Hindlimb muscle (tissue), 1 donor: ENCODE data around the gene GOLGA3. TPM values are rescaled to one million over a fixed set of nuclear protein-coding genes. Genes with fewer than 3 reads are reported as not detected.
"Not testable (repeated sequence)": the region's sequence is repeated elsewhere in the genome, so short reads cannot be mapped to it uniquely, and the experiment has no call there.

Experiments
- DNase-seq: peaks from one replicate; pipeline ENCODE4 v3.0.0-alpha.2; 2013
- polyA plus RNA-seq: library from polyadenylated mRNA; unstranded; fragments of 120-200 nt; gene quantifications from one replicate; pipeline ENCODE4 v1.2.1, GENCODE V29; 2013; ENCODE audit not compliant: insufficient read length

GOLGA3 gene
- 48.8 TPM for polyA plus RNA-seq

- DNase-seq = peak; percentile 96
These were observed at the start of gene GOLGA3 for GRCh38 chr12:132828706-132829534. GOLGA3 (minus strand) TSS chr12:132828869; CDS start chr12:132822128, 6,741 bp downstream.

GRCh38 chr12:132874620-132875019 is 46.0 kb upstream of the GOLGA3 start:
- DNase-seq = not testable (repeated sequence)

- DNase-seq = no peak
These were observed 45.5 kb upstream of the GOLGA3 start for GRCh38 chr12:132874175-132874574.

GRCh38 chr12:132873724-132874123 is 45.1 kb upstream of the GOLGA3 start:
- no peak for DNase-seq

GRCh38 chr12:132872975-132873421 is 44.3 kb upstream of the GOLGA3 start:
- DNase-seq = no peak

- no peak for DNase-seq
These were observed 43.6 kb upstream of the GOLGA3 start for GRCh38 chr12:132872073-132872855.

- DNase-seq = no peak
These were observed 40.9 kb upstream of the GOLGA3 start for GRCh38 chr12:132869551-132869950.

GRCh38 chr12:132866251-132866828 is 37.7 kb upstream of the GOLGA3 start:
- no peak for DNase-seq

GRCh38 chr12:132861558-132861957 is 32.9 kb upstream of the GOLGA3 start:
- no peak for DNase-seq

- DNase-seq = no peak
These were observed 30.1 kb upstream of the GOLGA3 start for GRCh38 chr12:132858718-132859266.

- not testable (repeated sequence) for DNase-seq
These were observed 28.4 kb upstream of the GOLGA3 start for GRCh38 chr12:132857019-132857418.

GRCh38 chr12:132856581-132856980 is 27.9 kb upstream of the GOLGA3 start:
- no peak for DNase-seq

- not testable (repeated sequence) for DNase-seq
These were observed 26.5 kb upstream of the GOLGA3 start for GRCh38 chr12:132855211-132855610.

- no peak for DNase-seq
These were observed 24.8 kb upstream of the GOLGA3 start for GRCh38 chr12:132853285-132854092.

- DNase-seq = no peak
These were observed 23.8 kb upstream of the GOLGA3 start for GRCh38 chr12:132852496-132852895.

GRCh38 chr12:132851465-132851864 is 22.8 kb upstream of the GOLGA3 start:
- no peak for DNase-seq

- no peak for DNase-seq
These were observed 21.6 kb upstream of the GOLGA3 start for GRCh38 chr12:132850291-132850690.

- no peak for DNase-seq
These were observed 19.9 kb upstream of the GOLGA3 start for GRCh38 chr12:132848521-132848920.

- DNase-seq = no peak
These were observed 19.0 kb upstream of the GOLGA3 start for GRCh38 chr12:132847363-132848356.

GRCh38 chr12:132844681-132845080 is 16.0 kb upstream of the GOLGA3 start:
- DNase-seq = not testable (repeated sequence)
